SJSA1 (cell line): ENCODE measurements around the gene RAN. TPM values are rescaled to one million over a fixed set of nuclear protein-coding genes. Genes with fewer than 3 reads are reported as not detected.

ENCODE experiments used
- DNase-seq, 2 experiments: peaks; one replicate each; pipeline ENCODE4 v3.0.0-alpha.2; 2015 to 2020; ENCODE audit warnings: low spot score in 2 of 2, low read depth in 1 of 2
- H3K27ac ChIP-seq: fragments of 250-450 bp; sonication (Bioruptor Pico); 2 replicates; pipeline ENCODE4 v1.5.1; 2020; ENCODE audit warnings: mild to moderate bottlenecking, moderate library complexity
- H3K27me3 ChIP-seq: fragments of 250-450 bp; sonication (Bioruptor Pico); replicated peaks from 2 replicates; pipeline ENCODE4 v1.5.1; 2020; ENCODE audit warnings: mild to moderate bottlenecking, moderate library complexity
- H3K36me3 ChIP-seq: fragments of 250-450 bp; sonication (Bioruptor Pico); 2 replicates; pipeline ENCODE4 v1.5.1; 2020; ENCODE audit warnings: mild to moderate bottlenecking
- H3K4me1 ChIP-seq: fragments of 250-450 bp; sonication (Bioruptor Pico); replicated peaks from 2 replicates; pipeline ENCODE4 v1.6.1; 2021; ENCODE audit warnings: mild to moderate bottlenecking
- H3K4me3 ChIP-seq: fragments of 250-450 bp; sonication (Bioruptor Pico); 2 replicates; pipeline ENCODE4 v1.5.1; 2020; ENCODE audit warnings: mild to moderate bottlenecking
- H3K9me3 ChIP-seq: fragments of 250-450 bp; sonication (Bioruptor Pico); replicated peaks from 2 replicates; pipeline ENCODE4 v1.5.1; 2020; ENCODE audit warnings: mild to moderate bottlenecking
- total RNA-seq: library from RNA; depleted of rRNA; stranded (reverse); fragments of >200 nt; shearing (Covaris generic); gene quantifications from 2 replicates; pipeline ENCODE4 v1.2.3, GENCODE V29; 2014; rRNA removed

The RAN gene
- total RNA-seq, 1 experiment from 2014 or later, result 606 TPM

GRCh38 chr12:130917607-130918006 lies 45.7 kb downstream of the RAN start:
- Histone ChIP-seq H3K4me3 (no peak overlapping the region), H3K27ac (no peak overlapping the region), H3K4me1 (no peaks in the 10 kb centered on the region), H3K36me3 (no peaks in the 10 kb centered on the region), H3K9me3 (no peaks in the 10 kb centered on the region), H3K27me3 (no peaks in the 10 kb centered on the region)
- DNase-seq, result no peak

- H3K4me1 ChIP-seq, result no peaks in the 10 kb centered on the region
- DNase-seq, result no peak
- no peaks in the 10 kb centered on the region for H3K36me3 ChIP-seq
- H3K27ac ChIP-seq, result no peak overlapping the region
- H3K9me3 ChIP-seq, result no peaks in the 10 kb centered on the region
- H3K4me3 ChIP-seq, result no peak overlapping the region
- H3K27me3 ChIP-seq, result no peaks in the 10 kb centered on the region
Observed at GRCh38 chr12:130919086-130919485, 47.2 kb downstream of the RAN start.

DNA sequence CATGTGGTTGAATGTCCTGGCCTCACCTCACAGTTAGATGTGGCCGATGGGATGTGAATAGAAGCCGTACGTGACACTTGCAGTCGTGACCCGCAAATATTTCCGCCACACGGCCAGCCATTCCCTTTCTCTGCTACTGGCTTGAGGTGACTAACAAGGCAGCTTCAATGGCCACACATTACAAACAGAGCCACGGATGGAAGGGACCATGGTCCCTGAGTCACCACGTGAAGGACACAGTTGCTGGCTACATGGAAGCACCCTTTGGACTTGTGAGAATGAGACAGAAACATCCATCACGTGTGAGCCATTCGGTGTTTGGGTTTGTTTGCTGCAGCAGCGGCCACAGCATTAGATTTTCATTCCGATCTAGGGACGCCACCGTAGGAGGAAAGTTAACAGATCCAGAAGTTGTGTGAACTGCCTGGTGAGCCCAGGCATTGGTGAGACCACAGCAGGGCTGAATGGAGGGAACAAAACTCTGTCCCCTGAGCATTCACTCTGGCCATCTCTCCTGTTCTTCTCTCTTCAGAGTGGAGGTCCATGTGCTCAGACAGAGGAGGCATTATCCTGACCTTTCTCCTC lies 48.3 kb downstream of the RAN start:
- no peak for DNase-seq
- no peaks in the 10 kb centered on the region for H3K9me3 ChIP-seq
- H3K27me3 ChIP-seq, result no peaks in the 10 kb centered on the region
- H3K4me1 ChIP-seq, result no peaks in the 10 kb centered on the region
- no peaks in the 10 kb centered on the region for H3K36me3 ChIP-seq
- H3K27ac ChIP-seq, result no peak overlapping the region
- H3K4me3 ChIP-seq, result no peak overlapping the region

- DNase-seq, result no peak
- Histone ChIP-seq H3K27me3 (no peaks in the 10 kb centered on the region), H3K36me3 (no peaks in the 10 kb centered on the region), H3K4me3 (no peak overlapping the region), H3K4me1 (no peaks in the 10 kb centered on the region), H3K9me3 (no peaks in the 10 kb centered on the region), H3K27ac (no peak overlapping the region)
Observed at GRCh38 chr12:130920723-130921381, 49.0 kb downstream of the RAN start.

- no peaks in the 10 kb centered on the region for H3K4me1 ChIP-seq
- no peak for DNase-seq
- H3K9me3 ChIP-seq, result no peaks in the 10 kb centered on the region
- H3K27ac ChIP-seq, result no peak overlapping the region
- no peaks in the 10 kb centered on the region for H3K27me3 ChIP-seq
- no peaks in the 10 kb centered on the region for H3K36me3 ChIP-seq
- H3K4me3 ChIP-seq, result no peak overlapping the region
Observed at GRCh38 chr12:130922511-130922953, 50.7 kb downstream of the RAN start.

DNA sequence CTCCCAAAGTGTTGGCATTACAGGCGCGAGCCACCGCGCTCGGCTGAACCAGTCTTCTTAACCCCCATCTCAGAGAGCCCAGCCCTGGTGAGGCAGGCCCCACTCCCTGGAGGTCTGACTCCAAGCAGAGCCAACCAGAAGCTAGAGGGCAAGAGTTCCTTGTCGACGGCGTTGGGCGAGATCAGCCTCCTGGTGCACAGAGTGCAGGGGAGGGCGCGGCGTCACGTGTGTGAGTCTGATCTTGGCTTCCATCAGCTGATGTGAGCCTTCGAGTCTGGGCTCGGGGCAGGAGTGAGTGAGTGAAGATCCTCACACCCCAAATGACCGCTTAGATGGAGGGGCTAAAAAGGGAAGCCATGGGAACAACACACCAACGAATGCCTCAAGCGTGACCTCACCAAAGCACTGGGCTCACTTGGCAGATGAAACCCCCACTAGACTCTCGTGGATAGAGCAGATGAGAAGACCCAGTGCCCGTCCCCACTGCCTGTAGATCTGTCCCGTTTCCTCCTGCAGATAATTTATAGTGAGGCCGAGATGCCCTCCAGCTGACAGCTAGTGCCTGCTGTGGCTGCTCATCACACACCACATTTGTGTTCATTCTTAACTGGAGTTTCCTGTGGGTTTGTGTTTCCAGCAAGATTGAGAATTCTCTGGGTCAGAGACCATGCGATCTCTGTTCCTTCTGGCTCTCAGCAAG lies 53.2 kb downstream of the RAN start:
- no peaks in the 10 kb centered on the region for H3K9me3 ChIP-seq
- no peaks in the 10 kb centered on the region for H3K4me1 ChIP-seq
- H3K36me3 ChIP-seq, result no peaks in the 10 kb centered on the region
- DNase-seq, result no peak
- H3K27me3 ChIP-seq, result no peaks in the 10 kb centered on the region
- no peak overlapping the region for H3K4me3 ChIP-seq
- H3K27ac ChIP-seq, result no peak overlapping the region

DNA sequence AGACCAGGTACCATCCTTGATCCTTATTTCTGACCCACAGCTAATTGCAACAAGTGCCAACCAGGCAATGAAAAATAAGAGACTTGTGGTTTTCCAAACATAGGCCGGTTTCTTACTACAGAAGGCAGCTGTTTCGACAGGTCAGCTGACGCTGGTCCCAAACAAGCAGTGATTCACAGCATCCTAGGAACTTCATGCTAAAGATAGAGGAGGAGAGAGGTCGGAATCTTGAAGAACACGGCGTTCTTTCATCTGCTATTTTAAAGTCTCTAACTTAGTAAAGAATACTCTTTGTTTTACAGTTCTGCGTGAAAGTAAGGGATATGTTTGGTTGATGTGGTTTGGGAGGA lies 53.8 kb downstream of the RAN start:
- DNase-seq, result no peak
- no peaks in the 10 kb centered on the region for H3K36me3 ChIP-seq
- H3K4me3 ChIP-seq, result no peak overlapping the region
- no peaks in the 10 kb centered on the region for H3K27me3 ChIP-seq
- H3K27ac ChIP-seq, result no peak overlapping the region
- H3K4me1 ChIP-seq, result no peaks in the 10 kb centered on the region
- H3K9me3 ChIP-seq, result no peaks in the 10 kb centered on the region

Other genes with a start within 250 kb of the RAN start
- 0.16 TPM in 1 of 2 replicates, not detected in the other for gene RIMBP2, start 155.8 kb upstream of the RAN start, total RNA-seq
- 22.6 and 47.9 TPM in 2 replicates for gene STX2, start 32.8 kb upstream of the RAN start, total RNA-seq
- gene ADGRD1, start 81.8 kb downstream of the RAN start, total RNA-seq, result 1.0 TPM in 1 of 2 replicates, not detected in the other